Measurements from ENCODE around the gene C9orf78. TPM values are rescaled to one million over a fixed set of nuclear protein-coding genes. Genes with fewer than 3 reads are reported as not detected.
"Not testable (repeated sequence)": the region's sequence is repeated elsewhere in the genome, so short reads cannot be mapped to it uniquely, and the experiment has no call there.

The C9orf78 gene
- polyA plus RNA-seq, 3 donors: 39.1 to 70.7 (median 41.9) TPM

DNA sequence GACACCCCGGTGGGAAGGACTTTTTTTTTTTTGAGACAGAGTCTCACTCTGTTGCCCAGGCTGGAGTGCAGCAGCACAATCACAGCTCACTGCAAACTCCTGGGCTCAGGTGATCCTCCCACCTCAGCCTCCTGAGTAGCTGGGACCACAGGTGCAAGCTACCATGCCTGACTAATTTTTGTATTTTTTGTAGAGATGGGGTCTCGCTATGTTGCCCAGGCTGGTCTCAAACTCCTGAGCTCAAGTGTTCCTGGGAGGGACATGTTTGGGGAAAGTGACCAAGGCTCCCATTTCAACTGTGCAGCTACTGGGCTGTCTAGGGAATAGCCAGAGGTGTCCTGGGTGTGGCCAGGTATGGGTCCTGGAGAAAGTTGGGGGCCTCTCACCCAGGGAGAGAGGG is 39.0 kb downstream of the C9orf78 start:
- not testable (repeated sequence) for H3K27ac ChIP-seq (ENCODE audit: low read depth, low read length)
- 67 to 89% (median 81%) methylated on average over 2 of the region's 2 CpGs for WGBS, 3 donors

DNA sequence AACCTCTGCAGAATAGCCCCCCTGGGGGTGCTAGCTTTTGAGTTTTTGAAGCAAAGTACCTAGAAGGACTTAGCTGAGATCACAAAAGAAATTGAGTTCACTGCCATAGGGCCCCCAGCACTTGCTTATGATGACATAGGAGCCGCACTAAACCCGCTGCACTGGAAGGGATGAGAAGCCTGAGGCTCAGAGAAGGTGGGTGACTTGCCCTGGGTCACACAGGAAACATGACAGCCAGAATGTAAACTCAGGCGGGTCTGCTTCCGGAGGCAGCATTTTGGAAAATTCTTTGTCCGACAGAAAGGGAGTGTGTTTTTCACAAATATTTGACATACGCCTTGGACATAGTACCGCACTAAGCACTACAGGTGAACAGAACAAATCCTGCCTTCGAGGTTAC is 40.5 kb downstream of the C9orf78 start:
- 77 to 83% (median 83%) methylated on average over 8 of the region's 8 CpGs for WGBS, 3 donors
- no peak overlapping the region for H3K27ac ChIP-seq (ENCODE audit: low read depth, low read length)

DNA sequence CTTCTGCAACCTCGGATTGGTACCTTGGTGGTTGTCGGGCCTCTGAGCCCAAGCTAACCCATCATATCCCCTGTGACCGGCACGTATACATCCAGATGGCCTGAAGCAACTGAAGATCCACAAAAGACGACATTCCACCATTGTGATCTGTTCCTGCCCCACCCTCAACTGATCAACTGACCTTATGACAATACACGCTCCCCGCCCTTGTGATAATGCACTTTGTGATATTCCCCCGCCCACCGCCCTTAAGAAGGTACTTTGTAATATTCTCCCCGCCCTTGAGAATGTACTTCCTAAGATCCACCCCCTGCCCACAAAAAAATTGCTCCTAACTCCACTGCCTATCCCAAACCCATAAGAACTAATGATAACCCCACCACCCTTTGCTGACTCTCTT is 48.6 kb downstream of the C9orf78 start:
- H3K27ac ChIP-seq (ENCODE audit: low read depth, low read length): no peak overlapping the region
- 76 to 79% (median 78%) methylated on average over 10 of the region's 10 CpGs for WGBS, 3 donors

DNA sequence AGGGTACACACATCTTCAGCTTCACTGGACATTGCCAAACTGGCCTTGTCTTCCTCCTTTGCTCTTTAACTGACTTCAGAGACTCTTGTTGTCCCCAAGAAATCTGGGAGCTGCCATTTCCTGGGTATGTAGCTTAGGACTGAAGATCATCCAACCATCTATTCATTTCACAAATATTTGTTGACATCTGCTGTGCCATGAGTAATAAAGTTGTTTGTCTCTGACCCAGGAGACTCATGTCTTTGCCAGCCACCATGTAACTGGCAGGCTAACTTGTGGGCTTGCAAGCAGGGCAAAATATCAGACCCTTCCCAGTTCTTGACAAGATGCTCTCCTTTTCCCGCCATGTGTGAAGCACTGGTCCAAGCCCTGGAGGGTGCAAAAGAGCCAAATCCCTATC is 49.2 kb downstream of the C9orf78 start:
- WGBS, 3 donors: 90 to 95% (median 92%) methylated on average over 1 of the region's 1 CpG
- no peak overlapping the region for H3K27ac ChIP-seq (ENCODE audit: low read depth, low read length)

DNA sequence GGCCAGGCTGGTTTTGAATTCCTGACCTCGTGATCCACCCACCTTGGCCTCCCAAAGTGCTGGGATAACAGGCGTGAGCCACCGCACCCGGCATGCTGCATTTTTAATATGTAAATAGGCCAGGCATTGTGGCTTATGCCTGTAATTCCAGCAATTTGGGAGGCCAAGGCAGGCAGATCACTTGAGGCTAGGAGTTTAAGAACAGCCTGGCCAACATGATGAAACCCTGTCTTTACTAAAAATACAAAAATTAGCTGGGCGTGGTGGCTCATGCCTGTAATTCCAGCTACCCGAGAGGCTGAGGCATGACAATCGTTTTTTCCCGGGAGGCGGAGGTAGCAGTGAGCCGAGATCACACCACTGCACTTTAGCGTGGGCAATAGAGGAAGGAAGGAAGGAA is 50.1 kb downstream of the C9orf78 start:
- not testable (repeated sequence) for H3K27ac ChIP-seq (ENCODE audit: low read depth, low read length)
- WGBS, 3 donors: 64 to 69% (median 66%) methylated on average over 11 of the region's 11 CpGs

DNA sequence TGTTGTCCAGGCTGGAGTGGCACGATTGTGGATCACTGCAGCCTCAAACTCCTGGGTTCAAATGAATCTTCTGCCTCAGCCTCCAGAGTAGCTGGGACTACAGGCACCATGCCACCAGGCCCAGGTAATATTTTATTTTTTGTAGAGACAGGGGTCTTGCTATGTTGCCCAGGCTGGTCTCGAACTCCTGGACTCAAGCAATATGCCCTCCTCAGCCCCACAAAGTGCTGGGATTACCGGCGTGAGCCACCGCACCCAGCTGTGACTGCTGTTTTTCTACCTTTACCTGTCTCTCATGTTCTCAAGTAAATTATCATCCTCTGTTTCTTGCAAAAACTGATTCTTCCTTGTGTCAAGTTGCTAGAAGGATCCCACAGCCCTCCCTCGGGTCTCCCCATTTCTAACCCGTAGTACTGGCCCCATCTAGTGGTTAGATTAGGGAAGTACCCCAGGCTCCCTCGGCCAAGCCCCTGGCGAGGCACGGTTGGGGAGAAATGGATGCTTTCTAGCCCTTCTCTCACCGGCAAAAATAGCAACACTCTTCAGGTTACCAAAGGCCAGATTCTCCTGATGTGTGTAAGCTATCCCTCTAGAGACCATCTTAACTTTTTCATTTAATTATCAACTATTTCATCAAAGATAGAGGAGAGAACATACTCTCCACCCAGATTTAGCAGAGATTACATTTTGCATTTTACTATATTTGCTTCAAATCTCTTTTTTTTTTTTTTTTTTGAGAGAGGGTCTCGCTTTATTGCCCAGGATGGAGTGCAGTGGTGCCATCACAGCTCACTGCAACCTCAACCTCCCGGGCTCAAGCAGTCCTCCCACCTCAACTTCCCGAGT is 51.3 kb downstream of the C9orf78 start:
- WGBS, 3 donors: 29 to 36% (median 36%) methylated on average over 14 of the region's 14 CpGs
- H3K27ac ChIP-seq (ENCODE audit: low read depth, low read length): no peak overlapping the region

DNA sequence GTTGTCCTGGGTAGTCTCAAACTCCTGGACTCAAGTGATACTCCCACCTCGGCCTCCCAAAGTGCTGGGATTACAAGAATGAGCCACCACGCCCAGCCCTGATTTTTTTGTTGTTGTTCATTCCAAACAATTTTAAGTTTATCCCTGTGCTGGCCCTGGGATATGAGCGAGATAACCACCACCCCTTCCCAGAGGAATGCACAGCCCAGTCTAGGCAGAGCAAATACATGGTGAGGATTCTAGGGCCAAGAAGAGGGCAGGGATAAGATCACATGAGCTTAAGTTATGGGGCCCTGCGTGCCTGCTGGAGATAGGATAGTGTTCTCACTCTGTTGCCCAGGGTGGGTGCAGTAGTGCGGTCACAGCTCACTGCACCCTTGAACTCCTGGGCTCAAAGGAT is 53.1 kb downstream of the C9orf78 start:
- 66 to 75% (median 75%) methylated on average over 5 of the region's 5 CpGs for WGBS, 3 donors
- no peak overlapping the region for H3K27ac ChIP-seq (ENCODE audit: low read depth, low read length)

DNA sequence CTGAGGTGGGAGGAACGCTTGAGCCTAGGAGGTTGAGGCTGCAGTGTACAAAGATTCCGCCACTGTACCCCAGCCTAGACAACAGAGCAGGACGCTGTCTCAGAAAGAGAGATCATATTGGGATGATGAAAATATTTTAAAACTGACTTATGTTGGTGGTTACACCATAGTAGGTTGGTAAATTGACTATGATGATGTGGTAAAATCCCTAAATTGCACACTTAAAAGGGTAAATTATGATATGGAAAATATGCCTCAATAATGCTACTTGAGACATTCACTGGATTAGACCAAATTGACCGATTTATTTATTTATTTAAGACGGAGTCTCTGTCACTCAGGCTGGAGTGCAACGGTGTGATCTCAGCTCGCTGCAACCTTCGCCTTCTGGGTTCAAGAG is 53.9 kb downstream of the C9orf78 start:
- WGBS, 3 donors: 70 to 81% (median 76%) methylated on average over 8 of the region's 8 CpGs
- no peak overlapping the region for H3K27ac ChIP-seq (ENCODE audit: low read depth, low read length)

DNA sequence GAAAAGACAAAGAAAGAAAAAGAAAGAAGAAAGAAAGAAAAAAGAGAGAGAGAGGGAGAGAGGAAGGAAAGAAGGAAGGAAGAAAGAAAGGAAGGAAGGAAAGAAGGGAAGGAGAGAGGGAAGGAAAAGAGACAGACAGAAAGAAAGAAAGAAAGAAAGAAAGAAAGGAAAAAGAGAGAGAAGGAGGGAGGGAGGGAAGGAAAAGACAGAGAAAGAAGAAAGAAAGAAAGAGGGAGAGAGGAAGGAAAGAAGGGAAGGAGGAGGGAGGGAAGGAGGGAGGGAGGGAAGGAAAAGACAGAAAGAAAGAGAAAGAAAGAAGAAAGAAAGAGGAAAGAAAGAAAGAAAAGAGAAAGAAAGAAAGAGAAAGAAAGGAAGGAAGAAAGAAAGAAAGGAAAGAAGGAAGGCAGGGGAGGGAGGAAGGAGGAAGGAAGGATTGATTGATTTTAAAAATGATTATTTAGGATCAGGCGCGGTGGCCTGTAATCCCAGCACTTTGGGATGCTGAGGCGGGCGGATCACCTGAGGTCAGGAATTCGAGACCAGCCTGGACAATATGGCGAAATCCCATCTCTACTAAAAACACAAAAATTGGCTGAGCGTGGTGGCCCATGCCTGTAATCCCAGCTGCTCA is 55.4 kb downstream of the C9orf78 start:
- 89 to 95% (median 92%) methylated on average over 7 of the region's 7 CpGs for WGBS, 3 donors
- no peak overlapping the region for H3K27ac ChIP-seq (ENCODE audit: low read depth, low read length)

DNA sequence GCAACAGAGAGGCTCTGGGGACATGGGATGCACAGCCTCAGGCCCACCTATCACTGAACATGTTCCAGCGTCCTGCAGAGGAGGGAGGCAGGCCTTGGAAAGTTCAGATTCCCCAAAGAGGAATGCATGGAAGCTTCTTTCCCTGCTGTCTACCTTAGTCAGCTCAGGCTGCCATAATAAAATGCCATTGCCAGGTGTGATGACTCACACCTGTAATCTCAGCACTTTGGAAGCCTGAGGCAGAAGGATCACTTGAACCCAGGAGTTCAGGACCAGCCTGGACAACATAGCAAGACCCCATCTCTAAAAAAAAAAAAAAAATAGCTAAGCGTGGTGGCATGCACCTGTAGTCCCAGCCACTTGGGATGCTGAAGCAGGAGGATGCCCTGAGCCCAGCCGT is 56.6 kb downstream of the C9orf78 start:
- 84 to 89% (median 89%) methylated on average over 3 of the region's 3 CpGs for WGBS, 3 donors
- no peak overlapping the region for H3K27ac ChIP-seq (ENCODE audit: low read depth, low read length)

DNA sequence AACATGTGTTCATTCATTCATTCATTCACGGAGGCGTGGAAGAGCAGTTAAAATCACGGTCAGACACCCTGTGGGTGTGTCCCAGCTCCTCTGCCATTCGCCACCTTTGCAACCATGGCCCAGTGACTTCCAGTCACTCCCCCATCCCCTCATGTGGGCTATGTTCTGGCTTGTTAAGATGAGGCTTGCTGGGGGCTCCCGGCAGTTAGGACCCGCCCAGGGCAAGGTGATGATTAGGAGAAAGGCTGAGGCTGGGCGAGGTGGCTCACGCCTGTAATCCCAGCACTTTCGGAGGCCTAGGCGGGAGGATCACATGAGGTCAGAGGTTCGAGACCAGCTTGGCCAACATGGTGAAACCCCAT is 57.3 kb downstream of the C9orf78 start:
- H3K27ac ChIP-seq (ENCODE audit: low read depth, low read length): no peak overlapping the region
- WGBS, 3 donors: 50 to 82% (median 52%) methylated on average over 11 of the region's 11 CpGs

Other genes starting within 250 kb of the C9orf78 start
- gene C9orf50, start 214.2 kb downstream of the C9orf78 start, polyA plus RNA-seq: under 1 TPM in 1 of 3 donors, not detected in 2; 0.04 TPM
- gene NTMT1, start 209.1 kb downstream of the C9orf78 start, polyA plus RNA-seq: 10 to 100 TPM; 34.2 to 44.5 (median 35.5) TPM
- gene ASB6, start 193.1 kb downstream of the C9orf78 start, polyA plus RNA-seq: 10 to 100 TPM in 1 of 3 donors, 1 to 10 TPM in 2; 8.6 to 16.4 (median 8.9) TPM
- gene PRRX2, start 169.6 kb downstream of the C9orf78 start, polyA plus RNA-seq: 10 to 100 TPM in 1 of 3 donors, 1 to 10 TPM in 1, under 1 TPM in 1; 0.92 to 13.4 (median 9.3) TPM
- gene PTGES, start 82.2 kb downstream of the C9orf78 start, polyA plus RNA-seq: 10 to 100 TPM in 2 of 3 donors, under 1 TPM in 1; 0.67 to 25.8 (median 13.3) TPM
- gene TOR1B, start 32.1 kb downstream of the C9orf78 start, polyA plus RNA-seq: 10 to 100 TPM; 10.1 to 12.6 (median 10.9) TPM
- gene TOR1A, start 11.1 kb downstream of the C9orf78 start, polyA plus RNA-seq: 10 to 100 TPM; 16.0 to 29.6 (median 16.1) TPM
- 10 to 100 TPM; 12.7 to 15.9 (median 15.7) TPM for gene USP20, start 183 bp upstream of the C9orf78 start, polyA plus RNA-seq
- gene FNBP1, start 207.9 kb upstream of the C9orf78 start, polyA plus RNA-seq: 10 to 100 TPM in 2 of 3 donors, 1 to 10 TPM in 1; 4.3 to 20.1 (median 10.9) TPM
- gene GPR107, start 218.6 kb upstream of the C9orf78 start, polyA plus RNA-seq: 10 to 100 TPM; 11.0 to 13.3 (median 11.2) TPM